IMR-90 (cell line): Measurements from ENCODE around the gene TNRC6C. TPM values are rescaled to one million over a fixed set of nuclear protein-coding genes. Genes with fewer than 3 reads are reported as not detected.

Experiments used
- ATAC-seq: fragments of 200-7000 bp; cut with Tn5 transposase; 2 replicates; pipeline ENCODE4 v1.9.1; 2020; ENCODE audit warnings: low read depth, mild to moderate bottlenecking, moderate library complexity
- BruUV-seq: library from RNA; stranded (reverse); fragments of 400-500 nt; replicated peaks from 2 replicates; lab custom pipeline; 2021; lab: Mats Ljungman, UMichigan
- CTCF ChIA-PET: fragments of 300-600 bp; formaldehyde crosslinking; extraction: SDS; loops from one replicate; lab custom pipeline; 2021; ENCODE audit warnings: antibody characterized with exemption; lab: Yijun Ruan, JAX
- POLR2A ChIA-PET: fragments of 300-600 bp; sonication (Branson Sonifier 250); formaldehyde crosslinking; loops from one replicate; lab custom pipeline; 2022; ENCODE audit warnings: antibody characterized with exemption; ENCODE audit not compliant: unreplicated experiment; lab: Charles Lee
- DNase-seq: peaks from one replicate; pipeline ENCODE4 v3.0.0; 2013
- H2AFZ ChIP-seq: replicated peaks from 2 replicates; pipeline ENCODE3; 2013; ENCODE audit warnings: low read length, mild to moderate bottlenecking; ENCODE audit not compliant: poor library complexity
- H2AK5ac ChIP-seq: 2 replicates; pipeline ENCODE4 v1.6.1; 2013; ENCODE audit warnings: low read depth, low read length, inconsistent platforms
- H2AK9ac ChIP-seq: replicated peaks from 2 replicates; pipeline ENCODE3; 2013; ENCODE audit warnings: mild to moderate bottlenecking, low read depth, low read length, moderate library complexity; ENCODE audit not compliant: poor library complexity
- H2BK120ac ChIP-seq: 2 replicates; pipeline ENCODE4 v1.6.1; 2013; ENCODE audit warnings: low read depth, low read length, inconsistent platforms
- H2BK15ac ChIP-seq: 3 replicates; pipeline ENCODE4 v1.6.1; 2013; ENCODE audit warnings: low read depth, low read length, inconsistent platforms
- H2BK20ac ChIP-seq: 2 replicates; pipeline ENCODE4 v1.6.1; 2013; ENCODE audit warnings: low read depth, mild to moderate bottlenecking, inconsistent platforms, low read length, moderate library complexity
- H2BK5ac ChIP-seq: 2 replicates; pipeline ENCODE4 v1.6.1; 2013; ENCODE audit warnings: mild to moderate bottlenecking, low read depth, low read length, inconsistent platforms; ENCODE audit not compliant: poor library complexity, severe bottlenecking
- H3K14ac ChIP-seq: replicated peaks from 2 replicates; pipeline ENCODE4 v1.6.1; 2013; ENCODE audit warnings: low read depth, low read length, inconsistent platforms
- H3K18ac ChIP-seq: 2 replicates; pipeline ENCODE4 v1.6.1; 2013; ENCODE audit warnings: low read depth, low read length, control low read depth
- H3K23ac ChIP-seq: 2 replicates; pipeline ENCODE4 v1.6.1; 2013; ENCODE audit warnings: low read depth, low read length, inconsistent platforms
- H3K27ac ChIP-seq: 2 replicates; pipeline ENCODE4 v1.5.1; 2013; ENCODE audit warnings: mild to moderate bottlenecking, control low read depth, low read length; ENCODE audit not compliant: insufficient read depth
- H3K27me3 ChIP-seq: 2 replicates; pipeline ENCODE4 v1.6.1; 2013; ENCODE audit warnings: low read length; ENCODE audit not compliant: control insufficient read depth, insufficient read depth
- H3K36me3 ChIP-seq: 2 replicates; pipeline ENCODE4 v1.6.1; 2013; ENCODE audit warnings: low read length, mixed read lengths; ENCODE audit not compliant: control insufficient read depth, insufficient read depth
- H3K4ac ChIP-seq: 2 replicates; pipeline ENCODE4 v1.6.1; 2013; ENCODE audit warnings: low read depth, low read length, inconsistent platforms
- H3K4me1 ChIP-seq: 2 replicates; pipeline ENCODE4 v1.6.1; 2013; ENCODE audit warnings: low read length, mixed read lengths; ENCODE audit not compliant: control insufficient read depth, insufficient read depth
- H3K4me2 ChIP-seq: 2 replicates; pipeline ENCODE4 v1.6.1; 2013; ENCODE audit warnings: low read depth, mild to moderate bottlenecking, control low read depth, low read length, moderate library complexity
- H3K4me3 ChIP-seq: 2 replicates; pipeline ENCODE4 v1.5.1; 2013; ENCODE audit warnings: low read depth, mild to moderate bottlenecking, control low read depth, low read length, moderate library complexity; ENCODE audit not compliant: insufficient read depth
- H3K56ac ChIP-seq: 2 replicates; pipeline ENCODE4 v1.6.1; 2013; ENCODE audit warnings: low read length, inconsistent platforms; ENCODE audit not compliant: insufficient read depth; ENCODE audit errors: extremely low read depth
- H3K79me1 ChIP-seq, 2 experiments: 2 replicates each; pipeline ENCODE4 v1.6.1; 2013; ENCODE audit warnings: low read length in 2 of 2, inconsistent platforms in 1 of 2, low read depth in 1 of 2
- H3K9ac ChIP-seq: 2 replicates; pipeline ENCODE4 v1.6.1; 2013; ENCODE audit warnings: low read depth, low read length, control low read depth
- H3K9me1 ChIP-seq: 2 replicates; pipeline ENCODE4 v1.6.1; 2013; ENCODE audit warnings: low read length, inconsistent platforms; ENCODE audit not compliant: insufficient read depth
- H3K9me3 ChIP-seq: 2 replicates; pipeline ENCODE4 v1.6.1; 2013; ENCODE audit warnings: low read length; ENCODE audit not compliant: control insufficient read depth, insufficient read depth
- H4K20me1 ChIP-seq: 2 replicates; pipeline ENCODE4 v1.6.1; 2013; ENCODE audit warnings: low read length, inconsistent platforms; ENCODE audit not compliant: insufficient read depth
- H4K5ac ChIP-seq: 2 replicates; pipeline ENCODE4 v1.6.1; 2013; ENCODE audit warnings: mild to moderate bottlenecking, low read depth, low read length, control low read depth
- H4K8ac ChIP-seq, 2 experiments: 2 replicates each; pipeline ENCODE4 v1.6.1; 2013; ENCODE audit warnings: low read depth in 2 of 2, low read length in 2 of 2, control low read depth in 1 of 2, inconsistent platforms in 1 of 2
- H4K91ac ChIP-seq: 2 replicates; pipeline ENCODE4 v1.6.1; 2013; ENCODE audit warnings: low read depth, low read length, inconsistent platforms; ENCODE audit not compliant: insufficient read depth
- BHLHE40 ChIP-seq: fragments of 150-350 bp; IDR thresholded peaks from 2 replicates; pipeline ENCODE4 v1.6.1; 2016; ENCODE audit warnings: mild to moderate bottlenecking, low read depth, low read length
- CEBPB ChIP-seq: IDR thresholded peaks from 2 replicates; pipeline ENCODE4 v1.6.1; 2012; ENCODE audit warnings: low read depth, low read length, improper control_type of control experiment
- FOS ChIP-seq: fragments of 150-350 bp; IDR thresholded peaks from 2 replicates; pipeline ENCODE4 v1.6.1; 2016; ENCODE audit warnings: low read depth, low read length
- MAZ ChIP-seq: IDR thresholded peaks from 2 replicates; pipeline ENCODE4 v1.6.1; 2012; ENCODE audit warnings: low read depth, mild to moderate bottlenecking, low read length, improper control_type of control experiment, moderate library complexity, borderline replicate concordance
- NFE2L2 ChIP-seq: fragments of 150-350 bp; IDR thresholded peaks from 2 replicates; pipeline ENCODE4 v1.6.1; 2016; ENCODE audit warnings: low read depth, mild to moderate bottlenecking, low read length
- POLR2A ChIP-seq: IDR thresholded peaks from 2 replicates; pipeline ENCODE4 v1.6.1; 2012; ENCODE audit warnings: mild to moderate bottlenecking, low read depth, low read length
- RAD21 ChIP-seq: IDR thresholded peaks from 2 replicates; pipeline ENCODE4 v1.6.1; 2012; ENCODE audit warnings: low read length, improper control_type of control experiment
- RCOR1 ChIP-seq: IDR thresholded peaks from 2 replicates; pipeline ENCODE4 v1.6.1; 2012; ENCODE audit warnings: mild to moderate bottlenecking, low read length, improper control_type of control experiment; ENCODE audit not compliant: insufficient replicate concordance
- RFX5 ChIP-seq: IDR thresholded peaks from 2 replicates; pipeline ENCODE4 v1.8.0; 2012; ENCODE audit warnings: low read depth, mild to moderate bottlenecking, low read length, moderate library complexity
- SMC3 ChIP-seq: fragments of 150-350 bp; IDR thresholded peaks from 2 replicates; pipeline ENCODE4 v1.6.1; 2016; ENCODE audit warnings: low read depth, mild to moderate bottlenecking, antibody characterized with exemption, low read length, moderate library complexity
- WGBS, 2 experiments: methylation state at CpG; one replicate each; pipeline versions ENCODE4 v1.1.5 to v1.1.7; 2013; ENCODE audit warnings: missing lambda C conversion rate in 2 of 2; ENCODE audit not compliant: insufficient read length in 1 of 2; ENCODE audit errors: extremely low coverage in 2 of 2; 5-methylcytosine and 5-hydroxymethylcytosine counted together
- dilution Hi-C: fragments of 300-500 bp; cut with HindIII; formaldehyde crosslinking; loops from one replicate; pipeline ENCODE4 v1.14.3; 2018; ENCODE audit warnings: low sequenced_read_pairs; ENCODE audit not compliant: unreplicated experiment
- in situ Hi-C: fragments of 300-500 bp; cut with MboI; formaldehyde crosslinking; loops from 3 replicates; pipeline ENCODE4 v1.14.3; 2019; ENCODE audit warnings: low sequenced_read_pairs, inconsistent platforms, mixed read lengths
- intact Hi-C: fragments of 100-400 bp; cut with micrococcal nuclease; formaldehyde crosslinking; loops from 2 replicates; pipeline ENCODE4 v1.10.0; 2022
- polyA plus RNA-seq, 3 experiments: library from polyadenylated mRNA; depleted of rRNA; stranded (reverse); fragments of >200 nt; gene quantifications; 2 replicates each; pipeline ENCODE4 v1.2.3, GENCODE V29; 2012; ENCODE audit warnings: low replicate concordance in 1 of 3
- total RNA-seq: library from RNA; depleted of rRNA; stranded (reverse); fragments of >200 nt; gene quantifications from 2 replicates; pipeline ENCODE4 v1.2.3, GENCODE V29; 2012
- TF ChIP-seq, protein P1 (sequence below): fragments of 150-350 bp; IDR thresholded peaks from 2 replicates; pipeline ENCODE4 v1.6.1; 2017; ENCODE audit warnings: mild to moderate bottlenecking, antibody characterized with exemption, low read length, low read depth
- TF ChIP-seq, protein P2 (sequence below): fragments of 150-350 bp; IDR thresholded peaks from 2 replicates; pipeline ENCODE4 v1.6.1; 2016; ENCODE audit warnings: low read depth, mild to moderate bottlenecking, low read length, moderate library complexity, borderline replicate concordance
- TF ChIP-seq, protein P3 (sequence below): conservative IDR thresholded peaks from 2 replicates; pipeline ENCODE4 v1.5.1; 2012; ENCODE audit warnings: mild to moderate bottlenecking, low read depth, low read length, improper control_type of control experiment

Gene TNRC6C
- total and polyA plus RNA-seq, 2 of the 4 experiments (the other 2 are of a cell fraction) = 1.6 to 2.7 TPM

DNA sequence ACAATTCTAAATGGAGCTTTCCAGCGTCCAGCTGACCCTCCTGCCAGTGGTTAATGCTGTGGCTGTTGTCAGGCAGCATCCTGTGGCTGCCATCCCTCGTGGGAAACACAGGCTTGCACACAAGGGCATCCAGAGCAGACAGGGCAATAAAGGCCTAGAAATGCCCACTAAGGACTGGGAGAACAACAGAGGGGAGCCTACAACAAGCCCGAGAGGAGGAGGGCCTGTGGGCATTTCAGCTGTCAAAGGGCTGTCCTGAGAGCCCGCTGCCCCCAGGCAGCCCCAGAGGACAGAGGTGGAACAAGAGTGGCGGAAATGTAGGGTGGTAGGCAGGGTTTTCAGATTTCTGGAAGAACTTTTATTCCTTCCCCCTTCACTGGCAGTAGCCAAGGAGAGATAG lies 81.1 kb downstream of the TNRC6C start:
- Histone ChIP-seq H3K9me1 (peaks cover 17% of the 10 kb centered on the region), H4K5ac (no peak overlapping the region), H3K79me1 (peaks cover 6 to 40% of the 10 kb centered on the region in 2 experiments; a peak in 3 of 4 replicates), H3K9me3 (no peaks in the 10 kb centered on the region), H4K91ac (no peak overlapping the region), H2BK20ac (peak overlapping the region; percentile 46; the same call in 1 of the 2 replicates), H2AK5ac (no peak overlapping the region; the same call in 1 of the 2 replicates), H3K18ac (no peak overlapping the region), H3K9ac (no peak overlapping the region), H3K4me1 (peaks cover 4% of the 10 kb centered on the region), H2BK120ac (peak overlapping the region; percentile 33; the same call in 1 of the 2 replicates), H3K56ac (no peak overlapping the region), H3K36me3 (peaks cover 7% of the 10 kb centered on the region; the same call in 1 of the 2 replicates), H3K14ac (no peak overlapping the region), H3K27me3 (no peaks in the 10 kb centered on the region), H3K23ac (peak overlapping the region; percentile 45; the same call in 1 of the 2 replicates), H4K20me1 (no peaks in the 10 kb centered on the region), H2AK9ac (peak overlapping the region; percentile 10), H3K4me3 (no peak overlapping the region), H2BK15ac (no peak overlapping the region), H3K4me2 (no peak overlapping the region), H4K8ac (no peak overlapping the region), H2AFZ (no peak overlapping the region), H3K27ac (no peak overlapping the region), H2BK5ac (no peak overlapping the region), H3K4ac (no peak overlapping the region; the same call in none of the 2 replicates)
- CTCF ChIA-PET = no interaction called here
- intact Hi-C loops (no loop called here), in situ Hi-C loops (no loop called here), dilution Hi-C loops (no loop called here)
- POLR2A ChIA-PET = interaction anchor here (1.0 kb wide), 1 partner anchor 81 kb away, joined by 3 read pairs; the partner anchor contains the start of gene TNRC6C
- BruUV-seq = no TSS peak
- DNase-seq = no peak
- TF ChIP-seq, protein P1, sequence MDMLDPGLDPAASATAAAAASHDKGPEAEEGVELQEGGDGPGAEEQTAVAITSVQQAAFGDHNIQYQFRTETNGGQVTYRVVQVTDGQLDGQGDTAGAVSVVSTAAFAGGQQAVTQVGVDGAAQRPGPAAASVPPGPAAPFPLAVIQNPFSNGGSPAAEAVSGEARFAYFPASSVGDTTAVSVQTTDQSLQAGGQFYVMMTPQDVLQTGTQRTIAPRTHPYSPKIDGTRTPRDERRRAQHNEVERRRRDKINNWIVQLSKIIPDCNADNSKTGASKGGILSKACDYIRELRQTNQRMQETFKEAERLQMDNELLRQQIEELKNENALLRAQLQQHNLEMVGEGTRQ = no peak
- TF ChIP-seq, protein P2, sequence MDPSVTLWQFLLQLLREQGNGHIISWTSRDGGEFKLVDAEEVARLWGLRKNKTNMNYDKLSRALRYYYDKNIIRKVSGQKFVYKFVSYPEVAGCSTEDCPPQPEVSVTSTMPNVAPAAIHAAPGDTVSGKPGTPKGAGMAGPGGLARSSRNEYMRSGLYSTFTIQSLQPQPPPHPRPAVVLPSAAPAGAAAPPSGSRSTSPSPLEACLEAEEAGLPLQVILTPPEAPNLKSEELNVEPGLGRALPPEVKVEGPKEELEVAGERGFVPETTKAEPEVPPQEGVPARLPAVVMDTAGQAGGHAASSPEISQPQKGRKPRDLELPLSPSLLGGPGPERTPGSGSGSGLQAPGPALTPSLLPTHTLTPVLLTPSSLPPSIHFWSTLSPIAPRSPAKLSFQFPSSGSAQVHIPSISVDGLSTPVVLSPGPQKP = no peak
- no peak for TF ChIP-seq BHLHE40
- TF ChIP-seq MAZ = no peak
- TF ChIP-seq NFE2L2 = no peak
- TF ChIP-seq FOS = no peak
- TF ChIP-seq SMC3 = no peak
- TF ChIP-seq RCOR1 = no peak
- TF ChIP-seq CEBPB = no peak
- TF ChIP-seq RFX5 = no peak
- no peak for TF ChIP-seq POLR2A
- TF ChIP-seq, protein P3, sequence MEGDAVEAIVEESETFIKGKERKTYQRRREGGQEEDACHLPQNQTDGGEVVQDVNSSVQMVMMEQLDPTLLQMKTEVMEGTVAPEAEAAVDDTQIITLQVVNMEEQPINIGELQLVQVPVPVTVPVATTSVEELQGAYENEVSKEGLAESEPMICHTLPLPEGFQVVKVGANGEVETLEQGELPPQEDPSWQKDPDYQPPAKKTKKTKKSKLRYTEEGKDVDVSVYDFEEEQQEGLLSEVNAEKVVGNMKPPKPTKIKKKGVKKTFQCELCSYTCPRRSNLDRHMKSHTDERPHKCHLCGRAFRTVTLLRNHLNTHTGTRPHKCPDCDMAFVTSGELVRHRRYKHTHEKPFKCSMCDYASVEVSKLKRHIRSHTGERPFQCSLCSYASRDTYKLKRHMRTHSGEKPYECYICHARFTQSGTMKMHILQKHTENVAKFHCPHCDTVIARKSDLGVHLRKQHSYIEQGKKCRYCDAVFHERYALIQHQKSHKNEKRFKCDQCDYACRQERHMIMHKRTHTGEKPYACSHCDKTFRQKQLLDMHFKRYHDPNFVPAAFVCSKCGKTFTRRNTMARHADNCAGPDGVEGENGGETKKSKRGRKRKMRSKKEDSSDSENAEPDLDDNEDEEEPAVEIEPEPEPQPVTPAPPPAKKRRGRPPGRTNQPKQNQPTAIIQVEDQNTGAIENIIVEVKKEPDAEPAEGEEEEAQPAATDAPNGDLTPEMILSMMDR = no peak
- TF ChIP-seq RAD21 = no peak
- 68% methylated on average over 3 of the region's 5 CpGs; no CpG with 5 or more reads in 1 of the 2 experiments for WGBS, 2 experiments
- ATAC-seq = no peak
